ENCODE data around the gene KPNA5.
"Not testable (repeated sequence)": the region's sequence is repeated elsewhere in the genome, so short reads cannot be mapped to it uniquely, and the experiment has no call there.

The KPNA5 gene

GRCh38 chr6:116680880-116681672 lies at the start of gene KPNA5:
TSS of gene KPNA5 (plus strand) at chr6:116681211. CDS start at chr6:116681335, 124 bp downstream.
- peak; percentile 73 to 83 for DNase-seq (ENCODE audit: low read depth in 2 of 2)

- DNase-seq (ENCODE audit: low read depth in 2 of 2), result no peak
Measured at GRCh38 chr6:116631379-116631990, 49.5 kb upstream of the KPNA5 start.

- DNase-seq (ENCODE audit: low read depth in 2 of 2), result no peak
Measured at GRCh38 chr6:116633685-116634084, 47.3 kb upstream of the KPNA5 start.

GRCh38 chr6:116648156-116648555 lies 32.9 kb upstream of the KPNA5 start:
- DNase-seq (ENCODE audit: low read depth in 2 of 2), result no peak

- DNase-seq (ENCODE audit: low read depth in 2 of 2), result no peak
Measured at GRCh38 chr6:116649129-116649528, 31.9 kb upstream of the KPNA5 start.

GRCh38 chr6:116651916-116652315 lies 29.1 kb upstream of the KPNA5 start:
- no peak for DNase-seq (ENCODE audit: low read depth in 2 of 2)

- no peak for DNase-seq (ENCODE audit: low read depth in 2 of 2)
Measured at GRCh38 chr6:116661594-116661993, 19.4 kb upstream of the KPNA5 start.

GRCh38 chr6:116662202-116662601 lies 18.8 kb upstream of the KPNA5 start:
- DNase-seq (ENCODE audit: low read depth in 2 of 2), result no peak

GRCh38 chr6:116663308-116663707 lies 17.7 kb upstream of the KPNA5 start:
- no peak for DNase-seq (ENCODE audit: low read depth in 2 of 2)

- not testable (repeated sequence) for DNase-seq (ENCODE audit: low read depth in 2 of 2)
Measured at GRCh38 chr6:116664169-116664568, 16.8 kb upstream of the KPNA5 start.

- no peak for DNase-seq (ENCODE audit: low read depth in 2 of 2)
Measured at GRCh38 chr6:116665464-116665863, 15.5 kb upstream of the KPNA5 start.

GRCh38 chr6:116666869-116667268 lies 14.1 kb upstream of the KPNA5 start:
- no peak for DNase-seq (ENCODE audit: low read depth in 2 of 2)

GRCh38 chr6:116667623-116668022 lies 13.4 kb upstream of the KPNA5 start:
- no peak for DNase-seq (ENCODE audit: low read depth in 2 of 2)

GRCh38 chr6:116672306-116672705 lies 8.7 kb upstream of the KPNA5 start:
- DNase-seq (ENCODE audit: low read depth in 2 of 2), result no peak

GRCh38 chr6:116676021-116676420 lies 5.0 kb upstream of the KPNA5 start:
- no peak for DNase-seq (ENCODE audit: low read depth in 2 of 2)

- DNase-seq (ENCODE audit: low read depth in 2 of 2), result no peak
Measured at GRCh38 chr6:116682334-116682712, 1.3 kb downstream of the KPNA5 start.

GRCh38 chr6:116685437-116685993 lies 4.5 kb downstream of the KPNA5 start:
- no peak for DNase-seq (ENCODE audit: low read depth in 2 of 2)

GRCh38 chr6:116686475-116687101 lies 5.6 kb downstream of the KPNA5 start:
- not testable (repeated sequence) for DNase-seq (ENCODE audit: low read depth in 2 of 2)

GRCh38 chr6:116691154-116691553 lies 10.1 kb downstream of the KPNA5 start:
- no peak for DNase-seq (ENCODE audit: low read depth in 2 of 2)

GRCh38 chr6:116692873-116693272 lies 11.9 kb downstream of the KPNA5 start:
- DNase-seq (ENCODE audit: low read depth in 2 of 2), result not testable (repeated sequence)

GRCh38 chr6:116693275-116693674 lies 12.3 kb downstream of the KPNA5 start:
- not testable (repeated sequence) for DNase-seq (ENCODE audit: low read depth in 2 of 2)

- no peak for DNase-seq (ENCODE audit: low read depth in 2 of 2)
Measured at GRCh38 chr6:116695401-116695800, 14.4 kb downstream of the KPNA5 start.

GRCh38 chr6:116697480-116697879 lies 16.5 kb downstream of the KPNA5 start:
- DNase-seq (ENCODE audit: low read depth in 2 of 2), result no peak
